HG02870 (cell line): Measurements from ENCODE around the gene TTYH3.
"Not testable (repeated sequence)": the region's sequence is repeated elsewhere in the genome, so short reads cannot be mapped to it uniquely, and the experiment has no call there.

Source experiments
- ATAC-seq: cut with Tn5 transposase; IDR thresholded peaks from one replicate; pipeline ENCODE4 v1.9.1; 2021; ENCODE audit warnings: mild to moderate bottlenecking, moderate library complexity; ENCODE audit not compliant: unreplicated experiment

Gene TTYH3

GRCh38 chr7:2661602-2662272 lies 30.0 kb downstream of the TTYH3 start:
- ATAC-seq = no peak

GRCh38 chr7:2662273-2663120 lies 30.7 kb downstream of the TTYH3 start:
- ATAC-seq = no peak

- no peak for ATAC-seq
Observed at GRCh38 chr7:2663121-2663886, 31.5 kb downstream of the TTYH3 start.

- no peak for ATAC-seq
Observed at GRCh38 chr7:2663960-2664359, 32.2 kb downstream of the TTYH3 start.

- ATAC-seq = no peak
Observed at GRCh38 chr7:2665359-2665791, 33.6 kb downstream of the TTYH3 start.

GRCh38 chr7:2666155-2666554 lies 34.4 kb downstream of the TTYH3 start:
- no peak for ATAC-seq

GRCh38 chr7:2666588-2667250 lies 34.9 kb downstream of the TTYH3 start:
- ATAC-seq = no peak

- no peak for ATAC-seq
Observed at GRCh38 chr7:2667843-2668242, 36.1 kb downstream of the TTYH3 start.

- no peak for ATAC-seq
Observed at GRCh38 chr7:2668401-2668800, 36.6 kb downstream of the TTYH3 start.

- ATAC-seq = no peak
Observed at GRCh38 chr7:2670171-2670570, 38.4 kb downstream of the TTYH3 start.

- no peak for ATAC-seq
Observed at GRCh38 chr7:2670720-2671391, 39.1 kb downstream of the TTYH3 start.

GRCh38 chr7:2673214-2673613 lies 41.4 kb downstream of the TTYH3 start:
- not testable (repeated sequence) for ATAC-seq

GRCh38 chr7:2673934-2674333 lies 42.1 kb downstream of the TTYH3 start:
- ATAC-seq = no peak

GRCh38 chr7:2675256-2675764 lies 43.5 kb downstream of the TTYH3 start:
- no peak for ATAC-seq

- not testable (repeated sequence) for ATAC-seq
Observed at GRCh38 chr7:2676576-2676975, 44.8 kb downstream of the TTYH3 start.

- not testable (repeated sequence) for ATAC-seq
Observed at GRCh38 chr7:2678454-2678853, 46.7 kb downstream of the TTYH3 start.

GRCh38 chr7:2679135-2680127 lies 47.6 kb downstream of the TTYH3 start:
- not testable (repeated sequence) for ATAC-seq

GRCh38 chr7:2680256-2680655 lies 48.5 kb downstream of the TTYH3 start:
- ATAC-seq = no peak
